NK-92 treated with Interleukin-12 subunit alpha and Interleukin-12 subunit beta, amount 100 ng/mL, for 24 hours (cell line): ENCODE measurements around the gene PLXNA4.
"Not testable (repeated sequence)": the region's sequence is repeated elsewhere in the genome, so short reads cannot be mapped to it uniquely, and the experiment has no call there.

Experiments used
- DNase-seq: peaks from one replicate; lab custom pipeline; 2025; lab: John Stamatoyannopoulos, UW

Gene PLXNA4

GRCh38 chr7:132176719-132177118 is 399.6 kb downstream of the PLXNA4 start:
- DNase-seq = no peak

- DNase-seq = no peak
Measured at GRCh38 chr7:132171130-132171576, 405.1 kb downstream of the PLXNA4 start.

- no peak for DNase-seq
Measured at GRCh38 chr7:132169730-132170129, 406.5 kb downstream of the PLXNA4 start.

GRCh38 chr7:132168239-132168638 is 408.0 kb downstream of the PLXNA4 start:
- DNase-seq = no peak

GRCh38 chr7:132165695-132166094 is 410.6 kb downstream of the PLXNA4 start:
- not testable (repeated sequence) for DNase-seq

- no peak for DNase-seq
Measured at GRCh38 chr7:132164558-132165125, 411.6 kb downstream of the PLXNA4 start.

GRCh38 chr7:132162556-132163144 is 413.6 kb downstream of the PLXNA4 start:
- no peak for DNase-seq

GRCh38 chr7:132161976-132162375 is 414.3 kb downstream of the PLXNA4 start:
- DNase-seq = no peak

- no peak for DNase-seq
Measured at GRCh38 chr7:132161533-132161915, 414.7 kb downstream of the PLXNA4 start.

GRCh38 chr7:132160611-132161532 is 415.4 kb downstream of the PLXNA4 start:
- no peak for DNase-seq

- DNase-seq = no peak
Measured at GRCh38 chr7:132158841-132159240, 417.4 kb downstream of the PLXNA4 start.

- no peak for DNase-seq
Measured at GRCh38 chr7:132158166-132158565, 418.1 kb downstream of the PLXNA4 start.

- DNase-seq = no peak
Measured at GRCh38 chr7:132155715-132156114, 420.6 kb downstream of the PLXNA4 start.

GRCh38 chr7:132154695-132155471 is 421.4 kb downstream of the PLXNA4 start:
- DNase-seq = no peak

GRCh38 chr7:132154248-132154647 is 422.0 kb downstream of the PLXNA4 start:
- no peak for DNase-seq

- DNase-seq = no peak
Measured at GRCh38 chr7:132152131-132152889, 424.0 kb downstream of the PLXNA4 start.

GRCh38 chr7:132150711-132151110 is 425.6 kb downstream of the PLXNA4 start:
- DNase-seq = no peak

- no peak for DNase-seq
Measured at GRCh38 chr7:132149436-132150304, 426.6 kb downstream of the PLXNA4 start.

- no peak for DNase-seq
Measured at GRCh38 chr7:132148876-132149275, 427.4 kb downstream of the PLXNA4 start.

GRCh38 chr7:132145466-132145865 is 430.8 kb downstream of the PLXNA4 start:
- no peak for DNase-seq
